ENCODE results near the gene CD209.

Gene CD209

DNA sequence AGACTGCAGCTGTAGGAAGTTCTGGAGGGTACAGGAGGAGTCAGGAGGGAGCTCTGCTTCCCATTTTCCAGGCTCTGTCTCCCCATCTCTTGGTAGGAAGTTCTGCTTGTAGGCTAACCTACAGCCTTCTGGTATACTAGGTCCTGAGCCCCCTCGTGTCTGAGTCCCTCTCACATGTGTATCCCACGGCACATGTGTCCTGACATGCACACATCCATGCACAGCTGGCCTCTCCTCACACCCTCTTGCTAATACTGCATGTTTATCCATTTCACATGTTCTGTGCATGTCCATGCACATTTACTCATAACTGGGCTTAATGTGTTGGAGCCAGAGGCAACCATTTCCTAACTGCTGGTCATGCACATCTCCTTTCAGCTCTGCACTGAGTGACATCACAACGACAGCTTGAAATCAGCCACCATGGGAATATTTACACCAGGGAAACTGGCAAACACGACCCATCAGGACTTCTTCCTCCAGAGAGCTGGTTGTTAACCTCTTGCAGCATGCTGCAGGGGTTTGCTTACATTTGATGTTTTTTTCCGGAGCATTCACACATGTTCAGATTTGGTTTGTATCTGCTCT lies 3.0 kb downstream of the CD209 start:
- TF ChIP-seq FOXP2 (optimal IDR thresholded peaks at IDR 0.05; ENCODE audit: borderline replicate concordance, extremely low read depth, extremely low read length, insufficient read depth) (no peak), POLR2AphosphoS5 (IDR thresholded peaks at IDR 0.05; ENCODE audit: low read depth, low read length) (no peak), SIN3A (IDR thresholded peaks at IDR 0.05; ENCODE audit: borderline replicate concordance, insufficient read depth, low read length) (no peak), TAF1 (IDR thresholded peaks at IDR 0.05; ENCODE audit: borderline replicate concordance, insufficient read depth, low read length) (no peak)
- TF ChIP-seq, protein P1, sequence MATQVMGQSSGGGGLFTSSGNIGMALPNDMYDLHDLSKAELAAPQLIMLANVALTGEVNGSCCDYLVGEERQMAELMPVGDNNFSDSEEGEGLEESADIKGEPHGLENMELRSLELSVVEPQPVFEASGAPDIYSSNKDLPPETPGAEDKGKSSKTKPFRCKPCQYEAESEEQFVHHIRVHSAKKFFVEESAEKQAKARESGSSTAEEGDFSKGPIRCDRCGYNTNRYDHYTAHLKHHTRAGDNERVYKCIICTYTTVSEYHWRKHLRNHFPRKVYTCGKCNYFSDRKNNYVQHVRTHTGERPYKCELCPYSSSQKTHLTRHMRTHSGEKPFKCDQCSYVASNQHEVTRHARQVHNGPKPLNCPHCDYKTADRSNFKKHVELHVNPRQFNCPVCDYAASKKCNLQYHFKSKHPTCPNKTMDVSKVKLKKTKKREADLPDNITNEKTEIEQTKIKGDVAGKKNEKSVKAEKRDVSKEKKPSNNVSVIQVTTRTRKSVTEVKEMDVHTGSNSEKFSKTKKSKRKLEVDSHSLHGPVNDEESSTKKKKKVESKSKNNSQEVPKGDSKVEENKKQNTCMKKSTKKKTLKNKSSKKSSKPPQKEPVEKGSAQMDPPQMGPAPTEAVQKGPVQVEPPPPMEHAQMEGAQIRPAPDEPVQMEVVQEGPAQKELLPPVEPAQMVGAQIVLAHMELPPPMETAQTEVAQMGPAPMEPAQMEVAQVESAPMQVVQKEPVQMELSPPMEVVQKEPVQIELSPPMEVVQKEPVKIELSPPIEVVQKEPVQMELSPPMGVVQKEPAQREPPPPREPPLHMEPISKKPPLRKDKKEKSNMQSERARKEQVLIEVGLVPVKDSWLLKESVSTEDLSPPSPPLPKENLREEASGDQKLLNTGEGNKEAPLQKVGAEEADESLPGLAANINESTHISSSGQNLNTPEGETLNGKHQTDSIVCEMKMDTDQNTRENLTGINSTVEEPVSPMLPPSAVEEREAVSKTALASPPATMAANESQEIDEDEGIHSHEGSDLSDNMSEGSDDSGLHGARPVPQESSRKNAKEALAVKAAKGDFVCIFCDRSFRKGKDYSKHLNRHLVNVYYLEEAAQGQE (IDR thresholded peaks at IDR 0.05; ENCODE audit: insufficient read depth in 1 of 2, low read depth in 2 of 2, low read length in 2 of 2), result no peak

DNA sequence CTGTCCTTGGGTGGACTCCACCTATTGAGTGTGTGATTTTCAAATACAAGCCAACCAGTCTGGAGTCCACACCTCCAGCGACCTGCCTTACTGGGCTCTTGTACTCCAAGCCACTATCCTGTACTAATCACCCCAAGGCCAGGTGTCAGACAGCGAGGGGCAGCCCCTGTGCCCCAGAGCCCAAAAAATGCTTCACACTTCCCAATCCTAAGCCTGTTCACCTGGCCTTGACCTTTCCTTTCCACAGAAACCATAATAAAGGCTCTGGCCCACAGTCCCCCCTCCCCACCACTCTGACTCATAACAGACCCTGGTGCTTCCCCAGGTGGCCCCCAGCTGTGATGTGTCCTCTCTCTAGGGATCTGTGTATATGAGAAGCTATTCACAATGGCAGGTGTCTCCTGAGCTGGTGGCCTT lies 3.9 kb downstream of the CD209 start:
- TF ChIP-seq TAF1 (IDR thresholded peaks at IDR 0.05; ENCODE audit: borderline replicate concordance, insufficient read depth, low read length), result no peak
- TF ChIP-seq SIN3A (IDR thresholded peaks at IDR 0.05; ENCODE audit: borderline replicate concordance, insufficient read depth, low read length), result no peak
- TF ChIP-seq, protein P1 (IDR thresholded peaks at IDR 0.05; ENCODE audit: insufficient read depth in 1 of 2, low read depth in 2 of 2, low read length in 2 of 2), result no peak
- no peak for TF ChIP-seq POLR2AphosphoS5 (IDR thresholded peaks at IDR 0.05; ENCODE audit: low read depth, low read length)
- no peak for TF ChIP-seq FOXP2 (optimal IDR thresholded peaks at IDR 0.05; ENCODE audit: borderline replicate concordance, extremely low read depth, extremely low read length, insufficient read depth)

DNA sequence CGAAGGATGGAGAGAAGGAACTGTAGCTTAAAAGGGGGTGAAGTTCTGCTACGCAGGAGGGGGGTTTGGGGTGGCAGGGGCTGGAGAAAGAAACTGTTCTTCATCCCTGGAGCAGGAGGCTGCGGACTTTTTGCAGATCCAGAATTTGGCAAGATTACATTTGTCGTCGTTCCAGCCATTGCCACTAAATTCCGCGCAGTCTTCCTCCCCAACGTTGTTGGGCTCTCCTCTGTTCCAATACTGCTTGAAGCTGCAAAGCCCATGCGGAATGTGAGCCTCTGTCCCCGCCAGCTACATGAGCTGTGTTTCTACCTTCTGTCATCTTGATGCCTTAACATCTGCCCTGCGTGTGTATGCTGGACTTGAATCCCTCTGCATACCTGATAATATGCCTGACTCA lies 4.3 kb downstream of the CD209 start:
- no peak for TF ChIP-seq POLR2AphosphoS5 (IDR thresholded peaks at IDR 0.05; ENCODE audit: low read depth, low read length)
- no peak for TF ChIP-seq SIN3A (IDR thresholded peaks at IDR 0.05; ENCODE audit: borderline replicate concordance, insufficient read depth, low read length)
- TF ChIP-seq TAF1 (IDR thresholded peaks at IDR 0.05; ENCODE audit: borderline replicate concordance, insufficient read depth, low read length), result no peak
- TF ChIP-seq FOXP2 (optimal IDR thresholded peaks at IDR 0.05; ENCODE audit: borderline replicate concordance, extremely low read depth, extremely low read length, insufficient read depth), result no peak
- TF ChIP-seq, protein P1 (IDR thresholded peaks at IDR 0.05; ENCODE audit: insufficient read depth in 1 of 2, low read depth in 2 of 2, low read length in 2 of 2), result no peak

DNA sequence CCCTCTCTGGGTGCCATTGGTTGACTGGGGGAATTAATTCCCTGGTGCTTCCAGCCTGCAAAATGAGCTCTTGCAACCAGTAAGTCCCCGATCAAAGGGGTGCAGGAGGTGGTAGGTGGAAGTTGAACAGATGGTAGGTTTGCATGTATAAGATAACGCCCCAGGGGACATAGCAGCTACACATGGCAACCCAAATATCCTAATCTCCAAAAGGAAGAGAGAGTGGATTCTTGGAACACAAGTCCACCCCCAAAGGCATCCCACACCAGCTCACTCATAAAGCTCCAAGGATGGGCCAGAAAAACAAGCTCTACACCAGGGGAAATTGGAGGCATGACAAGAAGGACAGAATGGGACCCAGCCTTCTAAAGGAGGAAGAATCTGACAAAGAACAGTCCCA lies 4.8 kb downstream of the CD209 start:
- TF ChIP-seq, protein P1 (IDR thresholded peaks at IDR 0.05; ENCODE audit: insufficient read depth in 1 of 2, low read depth in 2 of 2, low read length in 2 of 2), result no peak
- TF ChIP-seq POLR2AphosphoS5 (IDR thresholded peaks at IDR 0.05; ENCODE audit: low read depth, low read length) (no peak), TAF1 (IDR thresholded peaks at IDR 0.05; ENCODE audit: borderline replicate concordance, insufficient read depth, low read length) (no peak), SIN3A (IDR thresholded peaks at IDR 0.05; ENCODE audit: borderline replicate concordance, insufficient read depth, low read length) (no peak), FOXP2 (optimal IDR thresholded peaks at IDR 0.05; ENCODE audit: borderline replicate concordance, extremely low read depth, extremely low read length, insufficient read depth) (no peak)

Data from PFSK-1 (cell line).